CD4-positive, alpha-beta T cell treated with Interleukin-6 for 4 hours (primary cell): Measurements from ENCODE around the gene CDK5RAP2.

Source experiments
- DNase-seq: peaks from one replicate; pipeline ENCODE4 v3.0.0-alpha.2; 2020; ENCODE audit warnings: mixed read lengths

CDK5RAP2 gene

GRCh38 chr9:120395376-120395775, 184.6 kb downstream of the CDK5RAP2 start:
- DNase-seq, result no peak

GRCh38 chr9:120394058-120394669, 185.8 kb downstream of the CDK5RAP2 start:
- peak; percentile 38 for DNase-seq

GRCh38 chr9:120393386-120394057, 186.4 kb downstream of the CDK5RAP2 start:
- no peak for DNase-seq

GRCh38 chr9:120392711-120393110, 187.3 kb downstream of the CDK5RAP2 start:
- no peak for DNase-seq

GRCh38 chr9:120392245-120392644, 187.7 kb downstream of the CDK5RAP2 start:
- DNase-seq, result no peak

- no peak for DNase-seq
Observed at GRCh38 chr9:120391691-120392090, 188.3 kb downstream of the CDK5RAP2 start.

- DNase-seq, result no peak
Observed at GRCh38 chr9:120390637-120391190, 189.3 kb downstream of the CDK5RAP2 start.

GRCh38 chr9:120389867-120390266, 190.1 kb downstream of the CDK5RAP2 start:
- DNase-seq, result no peak

- DNase-seq, result no peak
Observed at GRCh38 chr9:120389300-120389699, 190.7 kb downstream of the CDK5RAP2 start.

GRCh38 chr9:120388003-120388855, 191.7 kb downstream of the CDK5RAP2 start:
- no peak for DNase-seq

- DNase-seq, result no peak
Observed at GRCh38 chr9:120387257-120388002, 192.5 kb downstream of the CDK5RAP2 start.

- DNase-seq, result no peak
Observed at GRCh38 chr9:120386390-120387131, 193.4 kb downstream of the CDK5RAP2 start.

- no peak for DNase-seq
Observed at GRCh38 chr9:120385606-120386389, 194.2 kb downstream of the CDK5RAP2 start.

- DNase-seq, result no peak
Observed at GRCh38 chr9:120384925-120385272, 195.1 kb downstream of the CDK5RAP2 start.

- DNase-seq, result no peak
Observed at GRCh38 chr9:120383999-120384924, 195.7 kb downstream of the CDK5RAP2 start.

- no peak for DNase-seq
Observed at GRCh38 chr9:120383611-120383998, 196.4 kb downstream of the CDK5RAP2 start.

- no peak for DNase-seq
Observed at GRCh38 chr9:120382453-120382852, 197.5 kb downstream of the CDK5RAP2 start.

- DNase-seq, result no peak
Observed at GRCh38 chr9:120381839-120382238, 198.1 kb downstream of the CDK5RAP2 start.

- no peak for DNase-seq
Observed at GRCh38 chr9:120379611-120380010, 200.4 kb downstream of the CDK5RAP2 start.

GRCh38 chr9:120378680-120379079, 201.3 kb downstream of the CDK5RAP2 start:
- no peak for DNase-seq
